Measurements from ENCODE around the gene HIVEP2. TPM values are rescaled to one million over a fixed set of nuclear protein-coding genes. Genes with fewer than 3 reads are reported as not detected.

Gene HIVEP2
- total and polyA plus RNA-seq, 2 of the 4 experiments (the other 2 are of a cell fraction): 4.3 to 11.3 TPM

- dilution Hi-C loops (cut with HindIII; ENCODE audit: low sequenced_read_pairs, unreplicated experiment) (no loop called here), in situ Hi-C loops (cut with MboI; ENCODE audit: low sequenced_read_pairs) (no loop called here), intact Hi-C loops (cut with micrococcal nuclease) (no loop called here)
- no peak overlapping the region for H2AK9ac ChIP-seq (replicated peaks; ENCODE audit: low read depth, low read length, poor library complexity)
- no peak overlapping the region for H4K91ac ChIP-seq (ENCODE audit: insufficient read depth, low read depth, low read length)
- DNase-seq (no peak), ATAC-seq (ENCODE audit: low read depth) (no peak)
- no peaks in the 10 kb centered on the region for H4K20me1 ChIP-seq (ENCODE audit: insufficient read depth, low read length)
- 70% methylated on average over 2 of the region's 12 CpGs; no CpG with 5 or more reads in 1 of the 2 experiments for WGBS, 2 experiments (ENCODE audit: extremely low coverage in 2 of 2, insufficient read length in 1 of 2)
- H3K4me2 ChIP-seq (ENCODE audit: low read depth, low read length): no peak overlapping the region
- H3K79me1 ChIP-seq (ENCODE audit: low read depth in 1 of 2, low read length in 2 of 2): no peaks in the 10 kb centered on the region
- no peak overlapping the region for H3K18ac ChIP-seq (ENCODE audit: low read depth, low read length)
- no peaks in the 10 kb centered on the region for H3K9me3 ChIP-seq (ENCODE audit: control insufficient read depth, insufficient read depth, low read length)
- H3K27ac ChIP-seq (ENCODE audit: insufficient read depth, low read length): no peak overlapping the region
- no peak overlapping the region for H2BK15ac ChIP-seq (ENCODE audit: low read depth, low read length)
- no peak overlapping the region for H2BK20ac ChIP-seq (ENCODE audit: low read depth, low read length)
- H3K4ac ChIP-seq (ENCODE audit: low read depth, low read length): no peak overlapping the region
- H2AK5ac ChIP-seq (ENCODE audit: low read depth, low read length): no peak overlapping the region
- H3K27me3 ChIP-seq (ENCODE audit: control insufficient read depth, insufficient read depth, low read length): no peaks in the 10 kb centered on the region
- peak overlapping the region; percentile 73 for H2AFZ ChIP-seq (replicated peaks; ENCODE audit: low read length, poor library complexity)
- H4K8ac ChIP-seq (ENCODE audit: low read depth in 2 of 2, low read length in 2 of 2): no peak overlapping the region
- no peak overlapping the region for H3K56ac ChIP-seq (ENCODE audit: extremely low read depth, insufficient read depth, low read length)
- H3K4me3 ChIP-seq (ENCODE audit: insufficient read depth, low read depth, low read length): no peak overlapping the region
- no peak overlapping the region for H3K14ac ChIP-seq (replicated peaks; ENCODE audit: low read depth, low read length)
- ChIA-PET POLR2A (ENCODE audit: unreplicated experiment) (no interaction called here), CTCF (interaction anchor here (0.7 kb wide), 1 partner anchor 635 kb away, joined by 3 read pairs; no protein-coding TSS in a partner anchor)
- H3K9me1 ChIP-seq (ENCODE audit: insufficient read depth, low read length): no peaks in the 10 kb centered on the region
- BruUV-seq (replicated peaks): no TSS peak
- H3K4me1 ChIP-seq (ENCODE audit: control insufficient read depth, insufficient read depth, low read length): no peaks in the 10 kb centered on the region
- H3K23ac ChIP-seq (ENCODE audit: low read depth, low read length): no peak overlapping the region
- H2BK120ac ChIP-seq (ENCODE audit: low read depth, low read length): no peak overlapping the region
- TF ChIP-seq MXI1 (IDR thresholded peaks at IDR 0.05; ENCODE audit: borderline replicate concordance, low read depth, low read length) (no peak), RCOR1 (IDR thresholded peaks at IDR 0.05; ENCODE audit: insufficient replicate concordance, low read length) (no peak), ELK1 (IDR thresholded peaks at IDR 0.05; ENCODE audit: borderline replicate concordance, low read depth, low read length) (no peak), CTCF (conservative IDR thresholded peaks at IDR 0.05; ENCODE audit: low read depth, low read length) (no peak), RAD21 (IDR thresholded peaks at IDR 0.05; ENCODE audit: low read length) (no peak), BHLHE40 (IDR thresholded peaks at IDR 0.05; ENCODE audit: low read depth, low read length) (no peak), POLR2A (IDR thresholded peaks at IDR 0.05; ENCODE audit: low read depth, low read length) (no peak), SMC3 (IDR thresholded peaks at IDR 0.05; ENCODE audit: low read depth, low read length) (no peak), MAZ (IDR thresholded peaks at IDR 0.05; ENCODE audit: borderline replicate concordance, low read depth, low read length) (no peak), USF2 (IDR thresholded peaks at IDR 0.05; ENCODE audit: low read depth, low read length) (no peak), NFE2L2 (IDR thresholded peaks at IDR 0.05; ENCODE audit: low read depth, low read length) (no peak), MAFK (IDR thresholded peaks at IDR 0.05; ENCODE audit: low read depth, low read length) (no peak), CHD1 (IDR thresholded peaks at IDR 0.05; ENCODE audit: low read depth, low read length) (no peak)
- H3K36me3 ChIP-seq (ENCODE audit: control insufficient read depth, insufficient read depth, low read length): no peaks in the 10 kb centered on the region
- no peak overlapping the region for H2BK5ac ChIP-seq (ENCODE audit: low read depth, low read length, poor library complexity, severe bottlenecking)
- H3K9ac ChIP-seq (ENCODE audit: low read depth, low read length): no peak overlapping the region
- H4K5ac ChIP-seq (ENCODE audit: low read depth, low read length): no peak overlapping the region
Observed at GRCh38 chr6:142702501-142703460, 242.2 kb downstream of the HIVEP2 start.
